ENCODE data around the gene DDX42. TPM values are rescaled to one million over a fixed set of nuclear protein-coding genes. Genes with fewer than 3 reads are reported as not detected.
A peak's percentile ranks its signal among the peaks of the same experiment; 100 is the strongest.

DDX42 gene
- total and polyA plus RNA-seq, 9 of the 15 experiments (the other 6 are each of a cell fraction or from before 2014, with no cell fraction given), result 16.5 to 149 (median 87.6) TPM

DNA sequence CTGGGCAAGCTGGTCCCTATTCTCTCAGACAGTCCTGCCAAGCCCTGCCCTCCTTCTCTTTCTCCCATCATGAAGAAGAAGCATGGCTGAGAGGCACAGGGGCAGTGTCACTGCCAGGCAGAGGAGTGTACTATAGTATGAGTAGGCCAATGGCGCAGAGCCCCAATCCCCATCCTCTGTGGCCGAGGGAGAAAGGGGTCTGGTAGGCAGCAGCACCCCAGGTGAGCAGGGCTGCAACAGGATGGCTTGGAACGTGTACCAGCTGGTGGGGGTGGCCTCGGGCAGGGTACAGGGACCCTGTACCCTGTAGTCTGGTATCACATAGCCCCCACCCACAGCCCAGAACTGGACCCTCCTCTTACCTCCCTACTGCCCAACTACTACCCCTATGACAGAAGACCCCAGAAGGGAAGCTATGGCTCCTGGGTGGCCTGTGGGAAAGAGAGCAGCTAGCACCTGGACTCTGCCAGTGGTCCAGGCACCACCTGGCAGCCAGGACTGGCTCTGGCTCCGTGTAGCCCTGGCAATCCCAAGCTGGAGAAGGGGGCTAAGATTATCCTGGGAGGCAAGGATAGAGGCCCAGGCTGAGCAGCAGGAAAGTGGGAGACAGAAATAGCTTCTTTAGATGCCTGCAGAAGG lies 64.1 kb downstream of the DDX42 start (continued):
- TF ChIP-seq, protein P1, sequence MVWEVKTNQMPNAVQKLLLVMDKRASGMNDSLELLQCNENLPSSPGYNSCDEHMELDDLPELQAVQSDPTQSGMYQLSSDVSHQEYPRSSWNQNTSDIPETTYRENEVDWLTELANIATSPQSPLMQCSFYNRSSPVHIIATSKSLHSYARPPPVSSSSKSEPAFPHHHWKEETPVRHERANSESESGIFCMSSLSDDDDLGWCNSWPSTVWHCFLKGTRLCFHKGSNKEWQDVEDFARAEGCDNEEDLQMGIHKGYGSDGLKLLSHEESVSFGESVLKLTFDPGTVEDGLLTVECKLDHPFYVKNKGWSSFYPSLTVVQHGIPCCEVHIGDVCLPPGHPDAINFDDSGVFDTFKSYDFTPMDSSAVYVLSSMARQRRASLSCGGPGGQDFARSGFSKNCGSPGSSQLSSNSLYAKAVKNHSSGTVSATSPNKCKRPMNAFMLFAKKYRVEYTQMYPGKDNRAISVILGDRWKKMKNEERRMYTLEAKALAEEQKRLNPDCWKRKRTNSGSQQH (CRISPR knock-in tag; IDR thresholded peaks at IDR 0.05), result no peak

DNA sequence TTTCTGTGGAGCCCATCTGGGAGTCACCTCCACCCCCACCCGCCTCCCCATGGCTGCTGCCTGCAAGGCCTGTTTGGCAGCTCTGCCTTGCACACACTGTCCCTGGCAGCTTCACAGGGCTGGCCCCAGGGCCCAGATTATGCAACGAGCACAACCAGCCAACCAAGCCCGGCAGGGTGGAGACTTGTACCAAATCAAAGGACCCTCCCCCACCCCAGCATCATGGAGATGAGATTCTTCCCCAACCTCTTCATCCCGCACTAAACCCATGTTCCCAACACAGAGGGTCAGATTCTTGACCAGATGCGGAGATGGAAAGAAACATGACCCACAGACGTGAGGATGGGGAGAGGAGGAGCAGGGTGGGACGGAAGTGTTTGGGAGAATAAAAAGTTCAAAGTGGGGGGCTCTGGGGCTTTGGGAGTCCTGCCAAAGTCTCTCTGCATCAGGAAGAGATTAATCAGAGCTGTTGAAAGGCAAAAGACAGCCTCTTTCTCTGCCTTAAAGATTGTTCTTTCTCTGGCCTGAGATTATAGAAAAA lies 64.7 kb downstream of the DDX42 start:
- no peaks in the 10 kb centered on the region for H3K9me3 ChIP-seq (replicated peaks; ENCODE audit: control insufficient read depth, insufficient read depth, low read depth, low read length)
- H3K9me1 ChIP-seq (ENCODE audit: control insufficient read depth, insufficient read depth, low read length), result no peaks in the 10 kb centered on the region
- H3K36me3 ChIP-seq (ENCODE audit: control insufficient read depth, insufficient read depth, low read length), result peaks cover 57% of the 10 kb centered on the region
- FAIRE-seq, result no peak
- in situ Hi-C loops (cut with MboI), result loop anchor here (25.0 kb wide), 1 partner anchor 401 kb away; the partner anchor contains the start of gene CYB561
- peaks cover 15 to 56% of the 10 kb centered on the region in 2 experiments for H3K4me1 ChIP-seq (replicated peaks in 1 of 2; ENCODE audit: control insufficient read depth in 2 of 2, insufficient read depth in 2 of 2, low read length in 2 of 2)
- intact Hi-C loops (cut with micrococcal nuclease), result loop anchor here (10.0 kb wide), 1 partner anchor 144 kb away; no protein-coding TSS in a partner anchor
- BruUV-seq (replicated peaks), result no TSS peak
- ChIA-PET CTCF (ENCODE audit: low intra/inter-chr PET ratio) (no interaction called here), POLR2A (interaction anchor here (1.0 to 5.8 kb wide), 3 partner anchors 9 to 65 kb away, joined by 3 to 66 read pairs (median 10); partner anchors contain the start of genes CCDC47 and FTSJ3)
- H3K9ac ChIP-seq (ENCODE audit: insufficient read depth in 1 of 2, low read depth in 2 of 2, low read length in 2 of 2), result peak overlapping the region in 1 of 2 experiments; percentile 53; a peak in 2 of 4 replicates
- 80% methylated on average over 7 of the region's 7 CpGs for WGBS (ENCODE audit: insufficient coverage, low coverage, missing lambda C conversion rate)
- H2AFZ ChIP-seq (ENCODE audit: low read depth, low read length), result no peak overlapping the region
- H4K20me1 ChIP-seq (replicated peaks; ENCODE audit: control insufficient read depth, insufficient read depth, low read length), result no peaks in the 10 kb centered on the region
- ATAC-seq, result no peak
- DNase-seq (ENCODE audit: extremely low read depth in 1 of 4, low spot score in 3 of 4), result no peak
- H3K27me3 ChIP-seq (ENCODE audit: control insufficient read depth in 2 of 2, insufficient read depth in 2 of 2, low read length in 2 of 2), result no peaks in the 10 kb centered on the region
- H3K79me2 ChIP-seq (ENCODE audit: control insufficient read depth, insufficient read depth, low read length), result peaks cover 57% of the 10 kb centered on the region
- no peak overlapping the region for H3K27ac ChIP-seq (ENCODE audit: extremely low read depth, low read depth, low read length)
- no peak overlapping the region for H3K4me3 ChIP-seq
- 0 out of 2 replicates have a peak, but pooled peaks have one; percentile 18 for TF ChIP-seq POLR2G (IDR thresholded peaks at IDR 0.05; ENCODE audit: low read depth, low read length)
- TF ChIP-seq NFIC (IDR thresholded peaks at IDR 0.05), result no peak
- H3K4me2 ChIP-seq (ENCODE audit: insufficient read depth, low read length), result no peak overlapping the region
